HK-2 (cell line): ENCODE measurements around the gene INSIG2.

Source experiments
- DNase-seq: peaks from one replicate; pipeline ENCODE4 v3.0.0-alpha.2; 2018; ENCODE audit not compliant: unreplicated experiment

Gene INSIG2

DNA sequence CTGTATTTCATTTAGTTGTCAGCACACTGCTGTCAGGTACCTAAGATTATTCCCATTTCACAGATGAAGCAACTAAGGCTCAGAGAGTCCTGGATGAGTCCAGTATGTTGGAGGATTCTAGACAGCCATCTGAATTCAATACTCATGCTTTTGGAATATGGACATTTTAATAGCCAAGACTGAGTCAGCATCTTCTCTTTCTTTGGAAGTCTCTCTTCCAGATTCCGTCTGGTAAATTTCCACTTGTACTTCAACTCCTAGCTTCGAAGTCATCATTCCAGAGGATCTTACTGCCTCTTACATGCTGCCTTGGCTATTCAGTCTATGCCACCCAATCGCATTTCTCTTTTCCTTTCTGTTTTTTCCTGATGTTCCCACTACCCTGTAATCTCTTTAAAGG, 40.6 kb downstream of the INSIG2 start:
- no peak for DNase-seq

GRCh38 chr2:118130385-118130784, 42.1 kb downstream of the INSIG2 start:
- DNase-seq: no peak

DNA sequence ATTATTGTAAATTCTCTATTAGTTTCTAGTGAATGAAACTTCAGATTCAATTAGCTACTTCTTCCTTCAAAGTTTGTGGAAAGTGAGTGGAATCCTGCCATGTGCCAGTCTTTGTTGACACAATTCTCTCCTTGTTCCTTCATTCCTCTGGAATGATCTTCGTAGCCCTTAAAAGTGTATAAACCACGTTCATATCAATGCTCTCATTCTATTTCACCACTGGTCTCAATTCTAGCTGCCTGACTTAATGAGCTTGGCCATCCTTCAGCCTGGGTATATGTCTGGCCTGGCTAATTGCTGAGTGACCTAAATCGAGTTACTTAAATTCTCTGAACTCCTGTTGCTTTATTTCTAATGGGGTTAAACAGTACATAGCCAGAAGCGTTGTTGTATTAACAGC, 43.5 kb downstream of the INSIG2 start:
- DNase-seq: no peak

- DNase-seq: no peak
Measured at GRCh38 chr2:118133916-118134315, 45.6 kb downstream of the INSIG2 start.

DNA sequence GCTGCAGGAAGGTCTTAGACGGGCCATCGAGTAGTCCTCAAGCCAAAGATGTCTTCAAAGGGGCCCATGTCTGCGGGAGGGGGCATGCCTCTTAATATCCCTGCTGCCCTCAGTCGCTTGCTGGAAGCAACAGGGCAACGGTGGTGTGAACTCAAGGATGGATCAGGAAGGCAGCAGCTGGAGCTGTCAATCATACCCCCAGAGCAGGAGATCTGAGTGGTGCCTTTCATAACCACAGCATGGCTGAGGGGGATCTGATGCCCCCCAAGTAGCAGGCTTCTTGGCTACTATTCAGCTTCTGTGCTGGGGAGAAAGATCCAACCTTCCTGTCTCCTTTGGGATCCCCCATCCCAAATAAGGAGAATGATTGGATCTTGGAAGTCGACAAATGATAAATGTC, 46.4 kb downstream of the INSIG2 start:
- DNase-seq: no peak

GRCh38 chr2:118145207-118145606, 56.9 kb downstream of the INSIG2 start:
- DNase-seq: no peak

GRCh38 chr2:118145806-118146205, 57.5 kb downstream of the INSIG2 start:
- no peak for DNase-seq

DNA sequence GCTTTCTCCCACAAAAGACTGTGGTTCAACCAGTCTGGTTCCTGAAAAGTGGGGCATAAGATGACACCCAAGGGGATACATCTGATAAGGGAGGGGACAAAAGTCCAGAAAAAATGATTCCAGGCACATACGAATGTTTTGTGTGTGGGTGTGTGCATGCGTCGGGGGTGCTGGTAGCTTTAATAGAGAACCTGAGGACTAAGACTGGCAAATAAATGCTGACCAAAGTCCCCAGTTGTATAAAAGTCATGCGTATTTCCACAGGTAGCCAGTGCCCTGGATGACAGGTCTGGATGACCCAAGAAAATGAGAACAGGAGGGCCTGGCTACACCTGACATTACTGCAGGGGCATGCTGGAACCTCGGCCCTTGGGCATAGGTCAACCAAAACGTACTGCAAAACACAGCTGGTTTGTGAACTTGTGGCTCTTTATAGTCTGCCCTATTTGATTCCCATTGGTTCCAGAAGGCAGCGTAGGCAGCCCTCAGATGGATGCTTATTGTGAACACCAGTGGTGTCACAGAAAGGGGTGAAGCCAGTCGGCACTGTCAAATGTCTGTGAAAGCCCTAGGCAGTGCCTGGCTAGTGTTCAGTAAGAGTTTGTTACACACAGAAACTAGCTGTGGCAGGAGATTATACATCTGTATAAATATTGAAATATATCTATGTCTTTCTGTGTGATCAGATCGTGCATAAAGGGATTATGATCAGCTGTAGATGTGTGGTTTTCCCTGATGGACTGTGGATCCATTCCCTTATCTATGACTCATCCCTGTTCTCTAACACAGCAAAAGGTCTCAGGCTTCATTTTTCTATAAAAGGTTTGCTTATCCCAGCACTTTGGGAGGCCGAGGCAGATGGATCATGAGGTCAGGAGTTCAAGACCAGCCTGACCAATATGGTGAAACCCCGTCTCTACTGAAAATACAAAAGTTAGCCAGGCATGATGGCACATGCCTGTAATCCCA, 58.3 kb downstream of the INSIG2 start:
- no peak for DNase-seq

DNA sequence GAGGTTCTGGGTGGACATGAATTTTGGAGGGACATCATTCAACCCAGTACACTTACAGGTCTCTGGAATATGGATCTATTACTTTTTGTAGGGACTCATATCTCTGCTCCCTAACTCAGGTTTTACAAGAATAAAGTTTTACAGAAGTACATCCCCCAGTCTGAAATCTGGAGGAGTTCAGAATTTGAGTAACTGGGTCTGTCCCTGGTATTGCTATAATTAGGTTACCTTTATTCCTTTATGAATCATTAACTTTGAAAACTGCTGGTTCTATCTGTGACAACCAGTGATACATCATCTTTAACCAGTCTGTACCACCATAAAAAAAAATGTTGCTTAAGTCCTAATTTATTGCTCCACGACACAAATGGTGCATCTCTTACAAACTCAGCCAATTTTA, 59.9 kb downstream of the INSIG2 start:
- DNase-seq: no peak

- no peak for DNase-seq
Measured at GRCh38 chr2:118148809-118149208, 60.5 kb downstream of the INSIG2 start.

- no peak for DNase-seq
Measured at GRCh38 chr2:118150294-118150693, 62.0 kb downstream of the INSIG2 start.

- DNase-seq: no peak
Measured at GRCh38 chr2:118151831-118152230, 63.6 kb downstream of the INSIG2 start.

GRCh38 chr2:118153433-118153832, 65.2 kb downstream of the INSIG2 start:
- DNase-seq: no peak

- DNase-seq: no peak
Measured at GRCh38 chr2:118154176-118154575, 65.9 kb downstream of the INSIG2 start.
